Measurements from ENCODE around the gene PTPN18.
"Not testable (repeated sequence)": the region's sequence is repeated elsewhere in the genome, so short reads cannot be mapped to it uniquely, and the experiment has no call there.

Gene PTPN18

GRCh38 chr2:130387071-130387400 is 31.2 kb downstream of the PTPN18 start:
- DNase-seq: no peak

- DNase-seq: no peak
Measured at GRCh38 chr2:130387804-130388203, 31.9 kb downstream of the PTPN18 start.

- no peak for DNase-seq
Measured at GRCh38 chr2:130388221-130388907, 32.5 kb downstream of the PTPN18 start.

- DNase-seq: peak; percentile 16
Measured at GRCh38 chr2:130389358-130389757, 33.5 kb downstream of the PTPN18 start.

GRCh38 chr2:130389783-130390182 is 33.9 kb downstream of the PTPN18 start:
- no peak for DNase-seq

GRCh38 chr2:130390460-130391057 is 34.7 kb downstream of the PTPN18 start:
- peak; percentile 5 for DNase-seq

GRCh38 chr2:130391058-130391871 is 35.4 kb downstream of the PTPN18 start:
- DNase-seq: peak; percentile 76

GRCh38 chr2:130391872-130392670 is 36.2 kb downstream of the PTPN18 start:
- DNase-seq: peak; percentile 76

- DNase-seq: no peak
Measured at GRCh38 chr2:130393318-130393910, 37.6 kb downstream of the PTPN18 start.

GRCh38 chr2:130406280-130406679 is 50.4 kb downstream of the PTPN18 start:
- not testable (repeated sequence) for DNase-seq

GRCh38 chr2:130416693-130417092 is 60.8 kb downstream of the PTPN18 start:
- DNase-seq: not testable (repeated sequence)

- not testable (repeated sequence) for DNase-seq
Measured at GRCh38 chr2:130418845-130419244, 63.0 kb downstream of the PTPN18 start.
